Endothelial cell of umbilical vein (primary cell): Measurements from ENCODE around the gene MME. TPM values are rescaled to one million over a fixed set of nuclear protein-coding genes. Genes with fewer than 3 reads are reported as not detected.

Experiments
- BruUV-seq: library from RNA; stranded (reverse); fragments of 400-500 nt; replicated peaks from 2 replicates; lab custom pipeline; 2021; lab: Mats Ljungman, UMichigan
- CTCF ChIA-PET: fragments of 300-600, 350-600 bp; sonication (Branson Sonifier 250); formaldehyde crosslinking; loops from one replicate; lab custom pipeline; 2021; ENCODE audit warnings: antibody characterized with exemption, inconsistent platforms; lab: Charles Lee
- POLR2A ChIA-PET: fragments of 300-600, 350-600 bp; sonication (Branson Sonifier 250); formaldehyde crosslinking; loops from one replicate; lab custom pipeline; 2021; ENCODE audit warnings: antibody characterized with exemption, inconsistent platforms; lab: Charles Lee
- DNase-seq: peaks from one replicate; pipeline ENCODE4 v3.0.0-alpha.2; 2011; ENCODE audit warnings: low read depth, low spot score
- FAIRE-seq: peaks from 2 replicates; lab custom pipeline; 2011; peaks lifted over from hg19 to GRCh38; lab: Jason Lieb, UNC
- H2AFZ ChIP-seq: 2 replicates; pipeline ENCODE4 v1.6.0; 2012; ENCODE audit warnings: low read depth, low read length, control low read depth, inconsistent platforms
- H3K27ac ChIP-seq: 2 replicates; pipeline ENCODE4 v1.5.1; 2011; ENCODE audit warnings: low read depth, mild to moderate bottlenecking, control low read depth, low read length, moderate library complexity; ENCODE audit not compliant: insufficient read depth
- H3K27me3 ChIP-seq, 2 experiments: 2 replicates each; pipeline versions ENCODE4 v1.6.0 to v1.6.1; 2011; ENCODE audit warnings: low read length in 2 of 2, mixed read lengths in 1 of 2; ENCODE audit not compliant: control insufficient read depth in 2 of 2, insufficient read depth in 2 of 2
- H3K36me3 ChIP-seq, 2 experiments: 2 replicates in 1 of 2; 3 replicates in 1 of 2; pipeline ENCODE4 v1.5.1; 2011; ENCODE audit warnings: low read length in 2 of 2, mild to moderate bottlenecking in 1 of 2, moderate library complexity in 1 of 2; ENCODE audit not compliant: control insufficient read depth in 2 of 2, insufficient read depth in 2 of 2; ENCODE audit errors: extremely low read depth in 1 of 2
- H3K4me1 ChIP-seq: 3 replicates; pipeline ENCODE4 v1.5.1; 2011; ENCODE audit warnings: mild to moderate bottlenecking, low read length; ENCODE audit not compliant: control insufficient read depth, insufficient read depth; ENCODE audit errors: extremely low read depth
- H3K4me2 ChIP-seq: 2 replicates; pipeline ENCODE4 v1.6.1; 2011; ENCODE audit warnings: low read length, control low read depth, mixed read lengths; ENCODE audit not compliant: insufficient read depth
- H3K4me3 ChIP-seq, 3 experiments: fragments of 200-600 bp in 1 of 3; sonication (generic), shearing (Covaris generic) in 1 of 3; replicated peaks in 1 of 3; 2 replicates each; pipeline ENCODE4 v1.5.1; 2011 to 2016; ENCODE audit warnings: control low read depth in 3 of 3, low read length in 3 of 3, mild to moderate bottlenecking in 2 of 3, inconsistent platforms in 1 of 3, low read depth in 1 of 3, moderate library complexity in 1 of 3; ENCODE audit not compliant: insufficient read depth in 1 of 3
- H3K79me2 ChIP-seq: 2 replicates; pipeline ENCODE4 v1.6.0; 2012; ENCODE audit warnings: low read length, inconsistent platforms; ENCODE audit not compliant: control insufficient read depth, insufficient read depth
- H3K9ac ChIP-seq: replicated peaks from 2 replicates; pipeline ENCODE3; 2011; ENCODE audit warnings: low read length, control low read depth; ENCODE audit not compliant: insufficient read depth; ENCODE audit errors: extremely low read depth
- H3K9me1 ChIP-seq: replicated peaks from 3 replicates; pipeline ENCODE4 v1.6.0; 2011; ENCODE audit warnings: mild to moderate bottlenecking, low read length; ENCODE audit not compliant: control insufficient read depth, insufficient read depth; ENCODE audit errors: extremely low read depth
- H3K9me3 ChIP-seq: replicated peaks from 2 replicates; pipeline ENCODE4 v1.5.1; 2012; ENCODE audit warnings: low read length, inconsistent platforms; ENCODE audit not compliant: control insufficient read depth, insufficient read depth
- H4K20me1 ChIP-seq: replicated peaks from 2 replicates; pipeline ENCODE3; 2011; ENCODE audit warnings: mild to moderate bottlenecking, low read length; ENCODE audit not compliant: control insufficient read depth, insufficient read depth; ENCODE audit errors: extremely low read depth
- EZH2 ChIP-seq: IDR thresholded peaks from 2 replicates; pipeline ENCODE4 v1.6.1; 2012; ENCODE audit warnings: borderline replicate concordance, low read depth, mild to moderate bottlenecking, moderate library complexity, low read length, inconsistent platforms; ENCODE audit not compliant: severe bottlenecking
- FOS ChIP-seq: IDR thresholded peaks from 2 replicates; pipeline ENCODE4 v1.6.1; 2011; ENCODE audit warnings: mild to moderate bottlenecking, low read length, moderate library complexity, borderline replicate concordance; ENCODE audit not compliant: insufficient read depth
- GATA2 ChIP-seq: IDR thresholded peaks from 2 replicates; pipeline ENCODE4 v1.7.0; 2011; ENCODE audit warnings: low read depth, mild to moderate bottlenecking, moderate library complexity, mixed read lengths, low read length; ENCODE audit not compliant: insufficient read length, insufficient read depth
- JUN ChIP-seq: IDR thresholded peaks from 2 replicates; pipeline ENCODE4 v1.6.1; 2011; ENCODE audit warnings: borderline replicate concordance, low read depth; ENCODE audit not compliant: insufficient read length, insufficient read depth
- MYC ChIP-seq: IDR thresholded peaks from one replicate; pipeline ENCODE4 v1.6.1; 2011; ENCODE audit warnings: mild to moderate bottlenecking, low read depth, low read length
- POLR2A ChIP-seq: IDR thresholded peaks from 2 replicates; pipeline ENCODE4 v1.6.1; 2012; ENCODE audit warnings: low read depth, mild to moderate bottlenecking, control low read depth, low read length
- POLR2AphosphoS5 ChIP-seq: IDR thresholded peaks from 2 replicates; pipeline ENCODE4 v1.6.1; 2012; ENCODE audit warnings: low read depth, mild to moderate bottlenecking, control low read depth, low read length, moderate library complexity; ENCODE audit not compliant: insufficient read depth
- dilution Hi-C: fragments of 300-500 bp; cut with MboI; formaldehyde crosslinking; loops from one replicate; pipeline ENCODE4 v1.15.0; 2019; ENCODE audit warnings: low sequenced_read_pairs; ENCODE audit not compliant: extremely low pct_ligation_motif_present
- intact Hi-C: fragments of 100-400 bp; cut with micrococcal nuclease; formaldehyde crosslinking; loops from one replicate; pipeline ENCODE4 v1.10.0; 2022
- polyA plus RNA-seq, 4 experiments: library from polyadenylated mRNA; depleted of rRNA in 3 of 4; stranded (reverse) in 3 of 4; unstranded in 1 of 4; fragments of >200 nt; gene quantifications; 2 replicates each; pipeline versions ENCODE4 v1.2.1 to v1.2.3, GENCODE V29; 2011 to 2012; ENCODE audit warnings: missing spikeins in 1 of 4
- total RNA-seq: library from RNA; stranded (reverse); gene quantifications from 2 replicates; pipeline ENCODE4 v1.2.3, GENCODE V29; 2021
- TF ChIP-seq, protein P1 (sequence below), 2 donors: IDR thresholded peaks; 1 replicate in 1 of 2; 2 replicates in 1 of 2; pipeline ENCODE4 v1.5.1; 2011; ENCODE audit warnings: low read length in 2 of 2, mild to moderate bottlenecking in 2 of 2, moderate library complexity in 2 of 2, control low read depth in 1 of 2, inconsistent platforms in 1 of 2, low read depth in 1 of 2; ENCODE audit not compliant: insufficient read depth in 1 of 2; ENCODE audit errors: extremely low read depth in 1 of 2
- TF ChIP-seq, protein P2 (sequence below): IDR thresholded peaks from 2 replicates; pipeline ENCODE4 v1.6.1; 2011; ENCODE audit not compliant: insufficient read depth, insufficient read length

The MME gene
- total and polyA plus RNA-seq, 2 donors (not counting 3 experiments of a cell fraction or from before 2014, with no cell fraction given), result 6.0 to 10.5 TPM

DNA sequence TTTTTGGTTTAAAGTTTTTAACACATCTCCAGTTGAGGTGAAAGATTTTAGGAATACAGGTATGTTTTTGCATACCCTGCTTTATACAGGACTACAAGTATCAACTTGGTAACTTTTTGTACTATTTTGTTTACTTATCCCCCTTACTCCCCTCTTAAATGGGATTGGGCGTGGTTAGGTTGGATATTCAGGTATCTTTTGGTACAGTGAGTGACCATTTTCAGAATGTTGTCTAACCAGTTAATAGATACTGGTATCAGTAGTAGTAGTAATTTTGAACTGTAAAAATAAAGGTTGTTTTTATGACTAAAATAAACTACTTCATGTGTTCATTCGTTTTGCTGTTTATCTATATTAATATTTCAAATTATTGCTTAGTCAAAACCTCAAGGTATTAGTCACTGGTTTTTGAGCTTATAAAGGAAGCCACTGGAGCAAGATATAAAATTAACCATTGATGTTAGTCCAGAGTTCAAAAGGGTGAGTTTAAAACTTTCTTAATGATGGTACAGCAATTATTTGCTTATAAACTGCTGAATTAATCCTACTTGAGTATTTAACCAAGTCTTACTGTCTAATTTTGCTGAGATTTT lies 3.3 kb downstream of the MME start:
- ChIA-PET POLR2A (no interaction called here), CTCF (interaction anchor here (1.3 kb wide), 1 partner anchor 128 kb away, joined by 5 read pairs; no protein-coding TSS in a partner anchor)
- intact Hi-C loops, result no loop called here

DNA sequence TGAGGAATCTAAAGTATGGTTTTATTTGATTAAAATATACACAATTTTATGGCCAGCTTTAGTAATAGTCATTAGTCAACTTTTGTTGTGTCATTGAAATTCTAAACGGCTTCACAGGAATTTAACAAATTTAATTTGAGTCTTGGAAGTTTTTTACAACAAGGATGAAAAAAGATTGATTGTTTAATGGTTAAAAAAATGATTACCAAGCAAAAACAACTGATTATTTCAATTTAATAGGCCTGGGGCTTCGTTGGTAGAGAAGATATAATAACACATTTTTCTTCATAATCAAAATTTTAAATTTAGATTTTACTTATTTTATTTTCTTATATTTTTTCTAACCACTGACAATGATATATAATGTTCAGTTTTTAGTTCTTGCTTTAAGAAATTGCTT lies 4.4 kb downstream of the MME start:
- Histone ChIP-seq H3K9ac (no peak overlapping the region), H3K4me1 (peaks cover 12% of the 10 kb centered on the region), H3K4me3 (no peak overlapping the region), H3K79me2 (no peaks in the 10 kb centered on the region), H4K20me1 (no peaks in the 10 kb centered on the region), H3K4me2 (no peak overlapping the region), H3K36me3 (no peaks in the 10 kb centered on the region), H3K9me1 (no peaks in the 10 kb centered on the region), H3K9me3 (no peaks in the 10 kb centered on the region), H3K27me3 (no peaks in the 10 kb centered on the region), H2AFZ (no peak overlapping the region), H3K27ac (no peak overlapping the region)
- intact Hi-C loops, result no loop called here
- TF ChIP-seq, protein P1, sequence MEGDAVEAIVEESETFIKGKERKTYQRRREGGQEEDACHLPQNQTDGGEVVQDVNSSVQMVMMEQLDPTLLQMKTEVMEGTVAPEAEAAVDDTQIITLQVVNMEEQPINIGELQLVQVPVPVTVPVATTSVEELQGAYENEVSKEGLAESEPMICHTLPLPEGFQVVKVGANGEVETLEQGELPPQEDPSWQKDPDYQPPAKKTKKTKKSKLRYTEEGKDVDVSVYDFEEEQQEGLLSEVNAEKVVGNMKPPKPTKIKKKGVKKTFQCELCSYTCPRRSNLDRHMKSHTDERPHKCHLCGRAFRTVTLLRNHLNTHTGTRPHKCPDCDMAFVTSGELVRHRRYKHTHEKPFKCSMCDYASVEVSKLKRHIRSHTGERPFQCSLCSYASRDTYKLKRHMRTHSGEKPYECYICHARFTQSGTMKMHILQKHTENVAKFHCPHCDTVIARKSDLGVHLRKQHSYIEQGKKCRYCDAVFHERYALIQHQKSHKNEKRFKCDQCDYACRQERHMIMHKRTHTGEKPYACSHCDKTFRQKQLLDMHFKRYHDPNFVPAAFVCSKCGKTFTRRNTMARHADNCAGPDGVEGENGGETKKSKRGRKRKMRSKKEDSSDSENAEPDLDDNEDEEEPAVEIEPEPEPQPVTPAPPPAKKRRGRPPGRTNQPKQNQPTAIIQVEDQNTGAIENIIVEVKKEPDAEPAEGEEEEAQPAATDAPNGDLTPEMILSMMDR (IDR thresholded peaks at IDR 0.05; ENCODE audit: extremely low read depth in 1 of 2, insufficient read depth in 1 of 2, low read depth in 1 of 2, low read length in 2 of 2), result no peak
- TF ChIP-seq POLR2A, result no peak
- no peak for TF ChIP-seq JUN
- TF ChIP-seq, protein P2, sequence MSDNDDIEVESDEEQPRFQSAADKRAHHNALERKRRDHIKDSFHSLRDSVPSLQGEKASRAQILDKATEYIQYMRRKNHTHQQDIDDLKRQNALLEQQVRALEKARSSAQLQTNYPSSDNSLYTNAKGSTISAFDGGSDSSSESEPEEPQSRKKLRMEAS, result no peak
- no peak for TF ChIP-seq EZH2
- no peak for TF ChIP-seq FOS
- no peak for TF ChIP-seq GATA2
- no peak for TF ChIP-seq POLR2AphosphoS5
- no peak for TF ChIP-seq MYC
- ChIA-PET CTCF (no interaction called here), POLR2A (no interaction called here)
- FAIRE-seq (no peak), DNase-seq (no peak)
- BruUV-seq, result no TSS peak
- dilution Hi-C loops, result no loop called here

More for the DNA sequence above, 3.3 kb downstream of the MME start:
- Histone ChIP-seq H4K20me1 (no peaks in the 10 kb centered on the region), H3K27me3 (no peaks in the 10 kb centered on the region), H3K4me1 (peaks cover 19% of the 10 kb centered on the region), H3K9ac (no peak overlapping the region), H3K4me3 (no peak overlapping the region), H3K9me3 (no peaks in the 10 kb centered on the region), H2AFZ (no peak overlapping the region), H3K79me2 (no peaks in the 10 kb centered on the region), H3K4me2 (no peak overlapping the region), H3K9me1 (no peaks in the 10 kb centered on the region), H3K36me3 (no peaks in the 10 kb centered on the region), H3K27ac (no peak overlapping the region)
- no peak for FAIRE-seq
- dilution Hi-C loops, result no loop called here
- BruUV-seq, result no TSS peak
- no peak for TF ChIP-seq GATA2
- TF ChIP-seq, protein P1 (IDR thresholded peaks at IDR 0.05; ENCODE audit: extremely low read depth in 1 of 2, insufficient read depth in 1 of 2, low read depth in 1 of 2, low read length in 2 of 2), result no peak
- TF ChIP-seq FOS, result peak; percentile 9
- DNase-seq, result no peak
